HepG2 (cell line): ENCODE measurements around the gene STAB2. TPM values are rescaled to one million over a fixed set of nuclear protein-coding genes. Genes with fewer than 3 reads are reported as not detected.

ENCODE experiments used
- ATAC-seq: fragments of 200-7000 bp; cut with Tn5 transposase; 3 replicates; pipeline ENCODE4 v1.9.1; 2020; ENCODE audit warnings: mild to moderate bottlenecking, moderate library complexity
- BruUV-seq: library from RNA; stranded (reverse); fragments of 400-500 nt; replicated peaks from 2 replicates; lab custom pipeline; 2021; lab: Mats Ljungman, UMichigan
- CTCF ChIA-PET: fragments of 300-600 bp; formaldehyde crosslinking; extraction: SDS; loops from one replicate; lab custom pipeline; 2021; ENCODE audit warnings: low total read pairs, inconsistent platforms, low intra/inter-chr PET ratio; lab: Yijun Ruan, JAX
- POLR2A ChIA-PET: fragments of 350-600 bp; sonication (Branson Sonifier 250); formaldehyde crosslinking; loops from one replicate; lab custom pipeline; 2020; ENCODE audit warnings: antibody characterized with exemption, inconsistent platforms; lab: Yijun Ruan, JAX
- DNase-seq: peaks from one replicate; pipeline ENCODE4 v3.0.0-alpha.2; 2015; ENCODE audit warnings: low spot score
- FAIRE-seq: peaks from 3 replicates; lab custom pipeline; 2011; peaks lifted over from hg19 to GRCh38; lab: Jason Lieb, UNC
- H2AFZ ChIP-seq: one replicate; pipeline ENCODE4 v1.6.1; 2011; ENCODE audit warnings: low read length, inconsistent platforms
- H3K27ac ChIP-seq: fragments of 300-600 bp; 3 replicates; pipeline ENCODE4 v1.8.0; 2011; ENCODE audit warnings: mixed run types, mild to moderate bottlenecking, mixed read lengths, low read length, inconsistent platforms; ENCODE audit not compliant: insufficient read depth; ENCODE audit errors: extremely low read length
- H3K27me3 ChIP-seq, 2 experiments: fragments of 200-600 bp in 1 of 2; 2 replicates in 1 of 2; 3 replicates in 1 of 2; pipeline versions ENCODE4 v1.6.0 to v1.8.0; 2011; ENCODE audit warnings: low read length in 2 of 2, mild to moderate bottlenecking in 2 of 2, moderate library complexity in 2 of 2, inconsistent platforms in 1 of 2; ENCODE audit not compliant: insufficient read depth in 2 of 2, control insufficient read depth in 1 of 2
- H3K36me3 ChIP-seq, 2 experiments: fragments of 200-600 bp in 1 of 2; replicated peaks in 1 of 2; 2 replicates in 1 of 2; 3 replicates in 1 of 2; pipeline versions ENCODE4 v1.5.1 to v1.8.0; 2011; ENCODE audit warnings: low read length in 2 of 2, inconsistent platforms in 1 of 2; ENCODE audit not compliant: insufficient read depth in 2 of 2, control insufficient read depth in 1 of 2
- H3K4me1 ChIP-seq: 2 replicates; pipeline ENCODE4 v1.5.1; 2012; ENCODE audit warnings: low read length, inconsistent platforms; ENCODE audit not compliant: insufficient read depth
- H3K4me2 ChIP-seq: 2 replicates; pipeline ENCODE4 v1.6.0; 2011; ENCODE audit warnings: low read depth, low read length, inconsistent platforms
- H3K4me3 ChIP-seq, 3 experiments: fragments of 200-600 bp in 1 of 3; sonication (generic), shearing (Covaris generic) in 1 of 3; replicated peaks in 1 of 3; 2 replicates each; pipeline ENCODE4 v1.5.1; 2011 to 2016; ENCODE audit warnings: low read length in 3 of 3, inconsistent platforms in 2 of 3, low read depth in 2 of 3, mild to moderate bottlenecking in 2 of 3, control low read depth in 1 of 3, mixed read lengths in 1 of 3; ENCODE audit not compliant: insufficient read depth in 1 of 3
- H3K79me2 ChIP-seq: one replicate; pipeline ENCODE4 v1.6.1; 2011; ENCODE audit warnings: low read length, inconsistent platforms; ENCODE audit not compliant: insufficient read depth
- H3K9ac ChIP-seq: 2 replicates; pipeline ENCODE4 v1.6.0; 2011; ENCODE audit warnings: mild to moderate bottlenecking, low read depth, low read length, inconsistent platforms; ENCODE audit not compliant: insufficient read depth
- H3K9me3 ChIP-seq: 2 replicates; pipeline ENCODE4 v1.5.1; 2012; ENCODE audit warnings: mild to moderate bottlenecking, low read length
- H4K20me1 ChIP-seq: 2 replicates; pipeline ENCODE4 v1.6.0; 2011; ENCODE audit warnings: inconsistent platforms, mild to moderate bottlenecking, low read length, moderate library complexity; ENCODE audit not compliant: insufficient read depth
- ETV6 ChIP-seq: sonication (generic); formaldehyde crosslinking; conservative IDR thresholded peaks from 2 replicates; pipeline ENCODE4 v1.4.0; 2020; ENCODE audit warnings: missing genetic modification reagents
- HES4 ChIP-seq: sonication (generic); formaldehyde crosslinking; IDR thresholded peaks from 2 replicates; pipeline ENCODE4 v1.9.0; 2021; ENCODE audit warnings: mild to moderate bottlenecking, missing genetic modification reagents, borderline replicate concordance
- KAT2B ChIP-seq: fragments of 150-350 bp; IDR thresholded peaks from 2 replicates; pipeline ENCODE4 v1.6.1; 2014; ENCODE audit warnings: low read depth, low read length, borderline replicate concordance
- MYC ChIP-seq: sonication (generic); formaldehyde crosslinking; IDR thresholded peaks from 2 replicates; pipeline ENCODE4 v1.9.0; 2021; ENCODE audit warnings: missing genetic modification reagents, borderline replicate concordance
- NFAT5 ChIP-seq: sonication (generic); formaldehyde crosslinking; IDR thresholded peaks from 2 replicates; pipeline ENCODE4 v1.4.0; 2020; ENCODE audit warnings: missing genetic modification reagents
- ZBTB42 ChIP-seq: sonication (generic); formaldehyde crosslinking; IDR thresholded peaks from 2 replicates; pipeline ENCODE4 v1.5.0; 2020; ENCODE audit warnings: mild to moderate bottlenecking, missing genetic modification reagents
- ZNF609 ChIP-seq: sonication (generic); formaldehyde crosslinking; IDR thresholded peaks from 2 replicates; pipeline ENCODE4 v1.4.0; 2020; ENCODE audit warnings: mild to moderate bottlenecking, missing genetic modification reagents, borderline replicate concordance
- ZNF619 ChIP-seq: sonication (generic); formaldehyde crosslinking; IDR thresholded peaks from 2 replicates; pipeline ENCODE4 v1.4.0; 2020; ENCODE audit warnings: mild to moderate bottlenecking, missing genetic modification reagents
- ZNF713 ChIP-seq: sonication (generic); formaldehyde crosslinking; IDR thresholded peaks from 2 replicates; pipeline ENCODE4 v1.4.0; 2020; ENCODE audit warnings: mild to moderate bottlenecking, missing genetic modification reagents
- WGBS: methylation state at CpG from one replicate; pipeline ENCODE4 v1.1.6; 2017; ENCODE audit warnings: low lambda C conversion rate; 5-methylcytosine and 5-hydroxymethylcytosine counted together
- in situ Hi-C: cut with HindIII; loops from 2 replicates; pipeline ENCODE4 v1.10.0; 2017; ENCODE audit warnings: low pct_unique_long_range_greater_than_20kb; ENCODE audit not compliant: extremely low pct_ligation_motif_present
- intact Hi-C: fragments of 100-400 bp; cut with micrococcal nuclease; formaldehyde crosslinking; loops from one replicate; pipeline ENCODE4 v1.10.0; 2022; ENCODE audit not compliant: unreplicated experiment
- polyA plus RNA-seq, 8 experiments: library from polyadenylated mRNA; depleted of rRNA in 3 of 8; stranded (reverse) in 7 of 8; unstranded in 1 of 8; fragments of >200 nt; fragmentation: Illumina TruSeq in 4 of 8; extraction: Trizol in 4 of 8; gene quantifications; 2 replicates each; pipeline versions ENCODE4 v1.2.1 to v1.2.3, GENCODE V29; 2011 to 2016; ENCODE audit warnings: low read depth in 4 of 8, missing spikeins in 1 of 8, mixed read lengths in 1 of 8; ENCODE audit not compliant: insufficient read depth in 1 of 8
- total RNA-seq, 5 experiments: library from RNA; depleted of rRNA; stranded (reverse); fragments of >200 nt; fragmentation: Illumina TruSeq; extraction: Trizol; gene quantifications; 2 replicates each; pipeline ENCODE4 v1.2.3, GENCODE V29; 2016; ENCODE audit warnings: low read depth in 1 of 5

STAB2 gene
- total and polyA plus RNA-seq, 2 of the 13 experiments (the other 11 are each of a cell fraction or from before 2014, with no cell fraction given), result not detected

GRCh38 chr12:103737881-103738280 is 150.8 kb downstream of the STAB2 start (continued):
- no peak for TF ChIP-seq NFAT5 (CRISPR knock-in tag)
- no peak for TF ChIP-seq HES4 (CRISPR knock-in tag)

- H3K4me2 ChIP-seq, result no peak overlapping the region
- ATAC-seq (no peak), DNase-seq (no peak), FAIRE-seq (no peak)
- H4K20me1 ChIP-seq, result no peaks in the 10 kb centered on the region
- WGBS, result 65% methylated on average over 10 of the region's 15 CpGs
- BruUV-seq, result no TSS peak
- H3K36me3 ChIP-seq, result no peaks in the 10 kb centered on the region
- H3K27ac ChIP-seq, result no peak overlapping the region
- H3K27me3 ChIP-seq, result 0 out of 5 replicates have a peak, but pooled peaks cover 0 to 3% of the 10 kb centered on the region in 2 experiments
- H3K4me3 ChIP-seq, result no peak overlapping the region
- H3K4me1 ChIP-seq, result no peaks in the 10 kb centered on the region
- H3K79me2 ChIP-seq, result no peaks in the 10 kb centered on the region
- intact Hi-C loops, result no loop called here
- H3K9me3 ChIP-seq, result no peaks in the 10 kb centered on the region
- in situ Hi-C loops, result no loop called here
- CTCF ChIA-PET, result no interaction called here
- H3K9ac ChIP-seq, result no peak overlapping the region
- POLR2A ChIA-PET, result no interaction called here
- H2AFZ ChIP-seq, result no peak overlapping the region
- TF ChIP-seq ZNF609, result no peak
- no peak for TF ChIP-seq ETV6
- no peak for TF ChIP-seq KAT2B
- no peak for TF ChIP-seq MYC
- TF ChIP-seq ZBTB42 (CRISPR knock-in tag), result no peak
- no peak for TF ChIP-seq ZNF619 (CRISPR knock-in tag)
- TF ChIP-seq ZNF713 (CRISPR knock-in tag), result no peak
These were observed 155.4 kb downstream of the STAB2 start for GRCh38 chr12:103742349-103742932.
